H54 (cell line): Measurements from ENCODE around the gene TACC3.

Source experiments
- DNase-seq: peaks from one replicate; pipeline ENCODE4 v3.0.0; 2011; ENCODE audit warnings: low spot score, mixed read lengths; ENCODE audit not compliant: insufficient read length
- FAIRE-seq: peaks from 3 replicates; lab custom pipeline; 2011; peaks lifted over from hg19 to GRCh38; lab: Jason Lieb, UNC
- POLR2A ChIP-seq: IDR thresholded peaks from 2 replicates; pipeline ENCODE4 v1.6.1; 2011; ENCODE audit warnings: low read depth, mild to moderate bottlenecking, low read length

TACC3 gene

GRCh38 chr4:1767770-1768366 lies 46.5 kb downstream of the TACC3 start:
- TF ChIP-seq POLR2A, result no peak
- DNase-seq (no peak), FAIRE-seq (no peak)

GRCh38 chr4:1768367-1769034 lies 47.2 kb downstream of the TACC3 start:
- DNase-seq, result no peak
- no peak for FAIRE-seq
- no peak for TF ChIP-seq POLR2A

- no peak for DNase-seq
- no peak for FAIRE-seq
- no peak for TF ChIP-seq POLR2A
Observed at GRCh38 chr4:1769692-1770091, 48.4 kb downstream of the TACC3 start.

GRCh38 chr4:1770245-1770644 lies 48.9 kb downstream of the TACC3 start:
- TF ChIP-seq POLR2A, result no peak
- DNase-seq (no peak), FAIRE-seq (no peak)

GRCh38 chr4:1770791-1771231 lies 49.5 kb downstream of the TACC3 start:
- no peak for FAIRE-seq
- no peak for TF ChIP-seq POLR2A
- no peak for DNase-seq

GRCh38 chr4:1771555-1772305 lies 50.4 kb downstream of the TACC3 start:
- TF ChIP-seq POLR2A, result no peak
- DNase-seq, result no peak
- FAIRE-seq, result no peak

GRCh38 chr4:1772853-1773538 lies 51.7 kb downstream of the TACC3 start:
- FAIRE-seq (no peak), DNase-seq (no peak)
- no peak for TF ChIP-seq POLR2A

GRCh38 chr4:1773754-1774153 lies 52.4 kb downstream of the TACC3 start:
- DNase-seq (no peak), FAIRE-seq (no peak)
- no peak for TF ChIP-seq POLR2A

- TF ChIP-seq POLR2A, result no peak
- DNase-seq (peak; percentile 77), FAIRE-seq (no peak)
Observed at GRCh38 chr4:1775731-1776500, 54.6 kb downstream of the TACC3 start.

- no peak for DNase-seq
- FAIRE-seq, result no peak
- no peak for TF ChIP-seq POLR2A
Observed at GRCh38 chr4:1776521-1777161, 55.3 kb downstream of the TACC3 start.

GRCh38 chr4:1777822-1778641 lies 56.7 kb downstream of the TACC3 start:
- TF ChIP-seq POLR2A, result no peak
- FAIRE-seq (no peak), DNase-seq (peak; percentile 75)
